ENCODE results near the gene ITIH5.
A peak's percentile ranks its signal among the peaks of the same experiment; 100 is the strongest.

Gene ITIH5

DNA sequence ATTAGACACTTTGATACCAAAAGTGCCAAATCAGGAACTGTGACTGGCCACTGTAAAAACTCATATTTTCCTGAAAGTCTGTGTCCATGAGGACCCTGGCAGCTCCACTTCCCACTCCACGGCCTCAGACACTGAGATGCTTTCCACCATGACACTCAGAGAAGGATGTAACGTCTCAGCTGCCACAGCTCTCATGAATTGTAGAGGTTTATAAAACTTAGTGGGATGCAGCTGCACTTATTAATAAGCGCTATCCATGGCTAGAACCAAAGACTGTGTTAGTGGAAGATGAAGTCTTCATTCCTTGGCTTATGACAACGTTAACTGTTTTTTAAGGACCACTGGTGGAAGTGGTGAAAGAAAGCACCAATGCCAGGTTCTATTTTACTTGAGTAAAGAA lies 121.0 kb downstream of the ITIH5 start:
- no peak for DNase-seq

- no peak for DNase-seq
Observed at GRCh38 chr10:7545261-7545660, 121.5 kb downstream of the ITIH5 start.

DNA sequence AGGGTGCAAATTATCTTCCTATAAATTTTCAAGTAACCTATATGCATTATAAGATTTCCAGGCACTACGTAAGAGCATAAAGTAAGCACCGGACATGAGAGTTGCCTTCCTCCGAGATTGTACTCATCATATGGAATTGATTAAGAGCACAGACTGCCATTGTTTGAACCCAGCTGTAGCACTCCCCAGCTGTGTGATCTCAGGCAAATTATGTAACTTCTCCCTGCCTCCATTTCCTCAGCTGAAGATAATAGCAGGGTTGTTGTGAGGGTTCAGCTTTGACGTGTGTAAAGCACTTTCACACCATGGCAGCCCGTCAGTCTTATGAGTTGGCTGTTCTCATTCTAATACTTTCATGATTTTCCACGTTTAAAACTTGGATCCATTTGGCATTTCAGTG lies 122.6 kb downstream of the ITIH5 start:
- no peak for DNase-seq

GRCh38 chr10:7542189-7542914 lies 124.4 kb downstream of the ITIH5 start:
- DNase-seq = no peak

DNA sequence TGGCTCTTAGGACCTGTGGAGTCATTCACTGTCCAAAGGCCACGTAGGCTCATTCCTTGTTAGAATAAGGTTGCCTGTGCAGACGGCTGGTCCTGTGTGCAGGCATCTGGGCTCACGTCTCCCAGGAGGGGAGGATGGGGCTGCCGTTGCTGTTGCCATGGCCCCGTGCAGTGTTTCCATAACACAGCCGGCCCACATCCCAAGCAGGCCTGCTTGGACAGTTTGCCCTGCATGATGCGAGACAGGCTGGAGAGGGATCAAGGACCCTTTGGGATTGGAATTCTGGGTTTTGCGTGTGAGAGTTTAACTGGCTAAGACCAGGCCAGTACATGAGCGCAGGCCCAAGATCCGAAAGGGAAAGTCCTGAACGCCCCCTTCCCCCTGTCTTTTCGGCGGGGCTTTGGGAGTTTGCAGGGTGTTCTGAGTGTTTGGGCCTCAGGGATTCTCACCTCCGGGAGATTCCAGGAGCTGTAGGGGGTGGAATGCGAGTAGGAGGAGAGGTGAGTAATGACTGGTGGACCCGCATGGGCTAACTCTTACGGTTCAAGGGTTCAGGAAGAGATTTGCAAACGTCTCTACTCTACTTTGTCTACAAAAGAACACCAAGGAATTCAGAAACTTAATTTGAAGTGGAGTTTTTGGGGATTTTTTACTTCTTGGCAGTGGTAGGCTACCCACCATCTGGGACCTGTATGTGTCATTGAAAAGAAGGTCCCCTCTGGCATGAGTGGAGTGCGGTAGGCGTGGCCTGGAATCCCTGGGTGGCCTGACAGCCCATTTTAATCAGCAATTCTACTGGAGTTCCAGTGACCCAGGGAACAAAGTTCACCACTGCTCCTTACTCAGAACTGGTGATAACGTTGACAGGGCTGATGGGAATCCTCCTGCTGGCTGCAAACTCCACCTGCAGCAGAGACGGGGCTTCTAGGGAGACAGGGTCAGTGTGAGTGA lies 125.4 kb downstream of the ITIH5 start:
- DNase-seq = no peak

- no peak for DNase-seq
Observed at GRCh38 chr10:7538970-7539654, 127.7 kb downstream of the ITIH5 start.

GRCh38 chr10:7537126-7537525 lies 129.6 kb downstream of the ITIH5 start:
- no peak for DNase-seq

DNA sequence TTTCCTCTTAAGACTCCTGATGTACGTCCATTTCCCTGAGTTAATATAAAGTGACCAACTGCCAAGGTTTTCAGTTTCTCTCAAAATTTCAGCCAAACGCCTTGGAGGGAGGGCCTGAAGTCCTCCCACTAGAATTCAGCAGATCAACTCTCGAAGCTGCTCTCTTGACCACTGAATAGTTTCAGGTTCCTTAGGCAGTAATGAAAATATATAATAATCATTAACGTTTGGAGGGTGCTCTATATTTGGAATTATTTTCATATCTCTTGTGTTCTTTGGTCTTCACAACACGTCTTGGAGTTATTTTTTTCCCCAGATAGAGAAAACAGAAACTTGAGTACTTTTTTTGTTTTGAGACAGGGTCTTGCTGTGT lies 132.3 kb downstream of the ITIH5 start:
- DNase-seq = no peak

- no peak for DNase-seq
Observed at GRCh38 chr10:7533657-7534479, 132.9 kb downstream of the ITIH5 start.

DNA sequence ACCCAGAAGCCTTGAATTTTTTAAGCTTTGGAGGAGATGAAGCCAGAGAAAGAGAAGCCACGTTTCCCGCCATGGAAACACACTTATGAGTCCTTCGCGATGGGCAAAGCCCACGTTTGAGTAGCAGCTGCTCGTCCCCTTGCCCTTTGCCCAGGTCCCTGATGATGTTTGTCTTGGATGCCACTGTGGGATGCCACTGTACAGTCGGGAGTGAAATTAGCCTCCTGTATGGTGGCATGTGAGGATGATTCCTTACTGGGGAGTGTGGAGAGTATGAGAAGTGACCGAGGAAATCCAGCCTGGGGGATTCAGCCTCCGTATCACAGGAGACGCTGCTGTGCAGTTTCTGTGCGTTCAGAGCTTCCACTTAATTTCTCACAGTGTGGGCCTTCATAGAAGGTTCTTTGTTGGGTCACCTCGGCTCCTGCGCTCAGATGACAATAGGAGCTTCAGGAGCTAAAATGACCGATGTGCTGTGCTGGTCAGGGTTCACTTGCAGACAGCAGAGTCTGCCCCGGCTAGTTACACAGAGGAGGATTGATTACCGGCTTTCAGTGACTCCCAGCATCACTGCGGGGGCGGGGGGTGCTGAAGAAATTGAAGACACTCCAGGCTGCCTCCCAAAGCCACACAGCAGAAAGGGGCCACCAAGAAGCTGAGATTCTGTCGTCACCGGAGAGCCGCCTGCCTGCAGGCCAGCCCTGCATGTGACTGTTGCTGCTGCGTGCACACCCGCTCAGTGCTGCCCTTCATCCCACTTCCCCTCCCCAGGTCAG lies 133.9 kb downstream of the ITIH5 start:
- DNase-seq = no peak

DNA sequence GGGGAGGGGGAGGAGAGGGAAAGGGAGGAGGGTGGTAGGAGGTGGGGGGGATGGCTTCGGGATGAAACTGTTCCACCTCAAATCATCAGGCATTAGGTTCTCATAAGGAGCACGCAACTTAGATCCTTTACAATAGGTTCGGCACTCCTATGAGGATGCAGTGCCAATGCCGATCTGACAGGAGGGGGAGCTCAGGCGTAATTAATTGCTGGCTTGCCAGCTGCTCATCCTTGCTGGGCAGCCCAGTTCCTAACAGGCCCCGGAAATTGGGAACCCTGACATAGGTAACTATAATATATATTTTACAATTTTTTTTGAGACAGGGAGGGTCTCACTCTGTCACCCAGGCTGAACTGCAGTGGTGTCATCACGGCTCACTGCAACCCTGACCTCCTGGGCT lies 137.1 kb downstream of the ITIH5 start:
- no peak for DNase-seq

DNA sequence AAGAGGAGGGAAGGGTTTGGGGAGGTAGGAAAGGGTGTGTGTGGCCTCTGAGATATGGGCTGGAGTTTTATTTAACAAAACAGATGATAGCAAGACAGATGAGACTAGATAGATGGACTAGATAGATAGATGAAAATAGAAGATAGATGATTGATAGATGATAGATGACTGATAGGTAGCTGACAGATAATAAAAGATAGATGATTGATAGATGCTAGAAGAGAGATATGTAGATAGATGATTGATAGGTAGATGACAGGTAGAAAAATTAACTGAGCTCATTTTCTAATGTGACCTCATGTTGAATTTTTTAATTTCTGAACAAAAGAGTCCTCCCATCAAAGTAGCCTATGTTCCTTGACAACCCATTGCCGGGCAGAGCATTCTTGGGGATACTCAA lies 139.3 kb downstream of the ITIH5 start:
- DNase-seq = no peak

DNA sequence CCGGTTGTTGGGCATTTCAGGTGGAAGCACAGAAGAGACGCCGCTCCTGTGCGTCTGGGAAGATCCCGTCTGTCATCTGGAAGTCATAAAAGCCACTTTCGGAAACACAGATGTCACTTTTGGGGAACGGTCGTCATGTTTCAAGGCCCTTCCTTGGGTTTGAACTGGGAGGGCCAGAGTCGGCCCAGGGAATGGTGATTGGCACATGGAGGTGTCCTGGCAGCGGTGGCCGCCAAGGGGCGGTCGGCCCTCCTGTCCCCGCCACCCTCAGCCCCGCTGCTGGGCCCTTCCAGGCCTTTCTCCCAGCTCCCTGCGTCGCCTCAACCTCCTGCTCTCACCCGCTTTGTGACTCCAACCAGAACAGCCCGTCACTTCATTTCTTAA lies 140.8 kb downstream of the ITIH5 start:
- no peak for DNase-seq

GRCh38 chr10:7525314-7526016 lies 141.3 kb downstream of the ITIH5 start:
- DNase-seq = peak; percentile 46

DNA sequence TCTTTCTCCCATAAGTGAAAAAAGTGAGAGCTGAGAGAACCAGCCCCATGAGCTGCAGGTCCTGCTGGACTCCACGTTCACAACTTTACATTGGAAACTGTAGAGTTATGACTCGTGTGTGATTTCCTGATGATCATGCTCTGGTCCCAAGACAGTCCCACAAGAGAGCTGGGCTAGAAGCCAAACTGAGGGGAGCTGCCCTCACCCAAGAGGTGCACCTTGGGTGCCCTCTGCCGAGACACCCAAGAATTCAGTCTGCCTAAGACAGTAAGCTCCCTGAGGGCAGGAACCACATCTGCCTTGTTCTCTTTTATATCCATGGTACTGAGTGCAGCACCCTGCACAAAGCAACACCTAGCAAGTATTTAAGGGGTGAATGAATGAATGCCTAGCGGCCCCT lies 143.1 kb downstream of the ITIH5 start:
- no peak for DNase-seq

DNA sequence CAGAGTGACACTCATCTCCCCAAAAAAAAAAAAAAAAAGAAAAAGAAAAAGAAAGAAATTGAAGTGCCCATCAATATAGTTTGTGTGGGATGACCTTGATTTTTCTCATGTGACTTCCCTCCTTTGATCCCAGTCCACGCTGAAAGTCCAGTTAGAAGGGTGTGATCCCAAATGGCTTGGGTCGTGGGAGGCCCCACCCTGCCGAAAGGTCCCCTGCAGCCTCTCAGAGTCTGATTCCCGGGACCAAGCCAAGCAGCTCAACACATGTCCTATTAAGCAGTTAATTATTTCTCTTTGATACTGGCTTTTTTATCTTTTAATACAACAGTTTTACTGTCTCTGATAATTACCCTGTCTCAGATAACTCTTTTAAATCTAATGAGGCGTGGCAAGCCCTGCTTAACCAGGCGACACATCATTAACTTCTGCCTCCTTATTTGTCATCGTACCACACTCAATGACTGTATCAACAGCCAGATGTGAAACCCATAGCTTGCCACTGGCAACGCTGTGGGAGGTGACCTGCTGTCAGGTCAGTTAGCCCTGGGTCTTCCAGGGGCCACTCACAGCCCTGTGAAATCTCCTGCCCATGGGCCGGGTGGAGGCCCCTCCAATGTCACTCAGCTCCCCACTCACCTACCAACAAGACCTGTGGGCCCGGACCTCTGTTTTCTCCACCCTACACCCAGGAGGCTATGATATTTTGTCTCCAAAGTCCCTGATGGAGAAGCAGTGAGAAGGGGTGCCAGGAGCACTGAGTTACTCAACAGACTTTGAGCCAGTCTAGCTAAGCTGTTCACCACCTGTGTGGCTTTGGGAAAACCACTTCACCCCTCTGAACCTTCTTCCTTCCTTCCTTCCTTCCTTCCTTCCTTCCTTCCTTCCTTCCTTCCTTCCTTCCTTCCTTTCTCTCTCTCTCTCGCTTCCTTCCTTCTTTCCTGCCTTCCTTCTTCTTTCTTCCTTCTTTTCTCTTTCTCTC lies 146.0 kb downstream of the ITIH5 start:
- no peak for DNase-seq

- no peak for DNase-seq
Observed at GRCh38 chr10:7519351-7519750, 147.4 kb downstream of the ITIH5 start.

GRCh38 chr10:7518693-7519092 lies 148.1 kb downstream of the ITIH5 start:
- no peak for DNase-seq

DNA sequence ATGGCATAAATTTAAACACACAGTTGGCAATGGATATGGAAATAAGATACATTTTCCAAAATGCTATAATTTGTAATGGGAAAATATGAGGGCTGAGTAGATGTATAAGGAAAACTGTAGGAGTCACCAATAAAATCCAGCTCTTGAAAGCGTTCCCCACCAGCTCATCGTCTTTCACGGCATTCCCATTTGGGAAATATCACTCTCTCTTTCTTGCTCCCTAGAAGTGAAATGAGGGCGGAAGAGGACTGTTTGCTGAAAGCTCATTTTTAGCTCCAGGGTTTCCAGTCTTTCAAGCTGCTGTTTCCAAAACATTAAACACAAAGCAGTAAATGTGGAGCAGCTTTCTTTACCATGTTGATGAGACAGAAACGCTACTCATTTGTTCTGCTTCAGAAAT lies 151.3 kb downstream of the ITIH5 start:
- no peak for DNase-seq

- no peak for DNase-seq
Observed at GRCh38 chr10:7513936-7514335, 152.8 kb downstream of the ITIH5 start.

All from central memory CD4-positive, alpha-beta T cell (primary cell).